Activated CD8-positive, alpha-beta T cell treated with anti-CD3 and anti-CD28 coated beads for 36 hours (primary cell): Measurements from ENCODE around the gene XDH. TPM values are rescaled to one million over a fixed set of nuclear protein-coding genes. Genes with fewer than 3 reads are reported as not detected.
A peak's percentile ranks its signal among the peaks of the same experiment; 100 is the strongest.

Experiments used
- ATAC-seq: fragments of 200-7000 bp; cut with Tn5 transposase; one replicate; pipeline ENCODE4 v1.10.0; 2021; ENCODE audit warnings: mild to moderate bottlenecking, moderate library complexity
- CTCF ChIA-PET: fragments of 350-600 bp; sonication (Branson Sonifier 250); formaldehyde crosslinking; loops from one replicate; lab custom pipeline; 2021; ENCODE audit warnings: antibody characterized with exemption; lab: Charles Lee
- POLR2A ChIA-PET: fragments of 350-600 bp; sonication (Branson Sonifier 250); formaldehyde crosslinking; loops from one replicate; lab custom pipeline; 2021; ENCODE audit warnings: antibody characterized with exemption; lab: Charles Lee
- DNase-seq: peaks from one replicate; pipeline ENCODE4 v3.0.0-alpha.2; 2020
- H3K27ac Mint-ChIP-seq: one replicate; pipeline ENCODE4 v1.8.0; 2021; ENCODE audit warnings: mild to moderate bottlenecking, mixed read lengths
- H3K27me3 Mint-ChIP-seq: one replicate; pipeline ENCODE4 v1.8.0; 2021; ENCODE audit warnings: mixed read lengths
- H3K36me3 Mint-ChIP-seq: one replicate; pipeline ENCODE4 v1.8.0; 2021; ENCODE audit warnings: low read depth, mixed read lengths
- H3K4me1 Mint-ChIP-seq: one replicate; pipeline ENCODE4 v1.8.0; 2021; ENCODE audit warnings: low read depth, mixed read lengths
- H3K4me3 Mint-ChIP-seq: one replicate; pipeline ENCODE4 v1.8.0; 2021; ENCODE audit warnings: mild to moderate bottlenecking, moderate library complexity, mixed read lengths
- H3K9me3 Mint-ChIP-seq: one replicate; pipeline ENCODE4 v1.8.0; 2021; ENCODE audit warnings: mixed read lengths
- intact Hi-C: fragments of 100-400 bp; cut with micrococcal nuclease; formaldehyde crosslinking; loops from one replicate; pipeline ENCODE4 v1.10.0; 2022
- total RNA-seq, 2 experiments: library from RNA; stranded (reverse); gene quantifications; one replicate each; pipeline ENCODE4 v1.2.3, GENCODE V29; 2021
- TF ChIP-seq, protein P1 (sequence below): fragments of 200-600 bp; IDR thresholded peaks from one replicate; pipeline ENCODE4 v1.8.0; 2022; ENCODE audit warnings: antibody characterized with exemption, mild to moderate bottlenecking

The XDH gene
- total RNA-seq, 2 experiments from 2014 or later, result 0.16 TPM; not detected in 1

DNA sequence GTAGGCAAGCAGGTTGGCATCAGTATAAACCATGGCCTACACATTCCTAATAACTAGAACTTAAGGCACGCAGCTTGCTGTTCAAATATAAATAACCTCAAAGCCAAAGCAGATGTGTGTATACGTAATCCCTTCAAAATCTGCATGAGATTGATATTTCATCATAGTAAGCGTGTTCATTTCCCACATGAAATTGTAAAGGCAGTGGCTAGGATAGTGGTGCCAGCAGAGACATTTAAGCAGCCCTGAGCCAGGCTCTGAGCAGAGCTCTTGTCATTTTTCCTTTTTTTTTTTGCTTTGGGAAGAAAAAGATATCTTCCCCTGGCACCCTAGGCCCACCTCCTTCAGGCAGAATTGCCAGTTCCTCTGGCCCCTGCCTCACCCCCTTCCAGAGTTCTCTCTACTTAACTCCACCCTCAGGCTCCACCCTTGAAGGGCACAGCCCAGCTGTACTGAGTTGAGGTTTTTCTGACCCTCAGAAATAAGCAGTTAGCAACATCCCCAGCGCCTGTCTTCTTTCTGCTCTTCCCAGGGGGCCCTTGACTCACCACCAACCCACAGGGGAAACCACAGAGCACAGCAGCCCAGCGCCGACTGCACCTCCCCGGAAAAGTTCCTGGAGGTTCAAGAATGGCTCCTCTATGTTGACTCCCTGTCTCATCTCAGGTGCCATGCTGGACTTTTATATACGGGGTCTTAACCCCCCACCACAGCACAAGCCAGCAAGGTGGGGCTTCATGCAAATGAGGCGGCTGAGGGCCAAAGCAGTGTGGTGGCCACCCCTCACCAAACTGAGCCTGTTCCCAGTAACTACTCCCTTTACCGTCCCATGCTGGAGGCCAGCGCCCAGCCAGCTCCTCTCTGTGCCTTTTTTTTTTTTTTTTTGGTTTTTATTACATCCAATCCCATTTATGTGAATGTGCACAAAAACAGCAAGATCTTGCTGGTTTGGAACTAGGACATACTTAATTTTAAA, 95.9 kb downstream of the XDH start:
- DNase-seq (peak; percentile 59), ATAC-seq (peak; percentile 73)
- H3K4me3 Mint-ChIP-seq, result no peak overlapping the region
- ChIA-PET POLR2A (no interaction called here), CTCF (interaction anchor here (1.0 to 1.7 kb wide), 2 partner anchors 15 to 16 kb away, joined by 3 to 5 read pairs; no protein-coding TSS in a partner anchor)
- no peaks in the 10 kb centered on the region for H3K9me3 Mint-ChIP-seq
- TF ChIP-seq, protein P1, sequence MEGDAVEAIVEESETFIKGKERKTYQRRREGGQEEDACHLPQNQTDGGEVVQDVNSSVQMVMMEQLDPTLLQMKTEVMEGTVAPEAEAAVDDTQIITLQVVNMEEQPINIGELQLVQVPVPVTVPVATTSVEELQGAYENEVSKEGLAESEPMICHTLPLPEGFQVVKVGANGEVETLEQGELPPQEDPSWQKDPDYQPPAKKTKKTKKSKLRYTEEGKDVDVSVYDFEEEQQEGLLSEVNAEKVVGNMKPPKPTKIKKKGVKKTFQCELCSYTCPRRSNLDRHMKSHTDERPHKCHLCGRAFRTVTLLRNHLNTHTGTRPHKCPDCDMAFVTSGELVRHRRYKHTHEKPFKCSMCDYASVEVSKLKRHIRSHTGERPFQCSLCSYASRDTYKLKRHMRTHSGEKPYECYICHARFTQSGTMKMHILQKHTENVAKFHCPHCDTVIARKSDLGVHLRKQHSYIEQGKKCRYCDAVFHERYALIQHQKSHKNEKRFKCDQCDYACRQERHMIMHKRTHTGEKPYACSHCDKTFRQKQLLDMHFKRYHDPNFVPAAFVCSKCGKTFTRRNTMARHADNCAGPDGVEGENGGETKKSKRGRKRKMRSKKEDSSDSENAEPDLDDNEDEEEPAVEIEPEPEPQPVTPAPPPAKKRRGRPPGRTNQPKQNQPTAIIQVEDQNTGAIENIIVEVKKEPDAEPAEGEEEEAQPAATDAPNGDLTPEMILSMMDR, result no peak
- peak overlapping the region; percentile 51 for H3K27ac Mint-ChIP-seq
- H3K36me3 Mint-ChIP-seq, result no peaks in the 10 kb centered on the region
- intact Hi-C loops, result no loop called here
- H3K27me3 Mint-ChIP-seq, result no peaks in the 10 kb centered on the region
- peaks cover 50% of the 10 kb centered on the region for H3K4me1 Mint-ChIP-seq

DNA sequence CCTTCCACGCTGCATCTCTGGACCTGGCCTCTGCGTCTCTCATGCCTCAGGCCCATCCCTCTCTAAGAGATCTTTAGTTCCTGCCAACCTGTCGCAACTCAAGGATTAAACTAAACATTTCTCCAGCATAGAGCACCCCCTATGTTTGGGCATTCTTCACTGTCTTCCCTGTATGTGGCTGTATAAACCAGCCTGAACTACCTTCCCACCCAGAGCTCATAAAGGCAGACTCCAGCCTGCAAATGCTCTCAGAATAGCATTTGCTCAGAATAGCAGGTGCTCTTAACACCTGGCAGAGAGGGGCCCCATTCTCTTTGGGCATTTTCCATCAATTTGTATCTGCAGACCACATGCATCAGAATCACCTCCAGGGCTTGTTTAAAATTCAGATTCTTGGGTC, 97.1 kb downstream of the XDH start:
- Mint-ChIP-seq H3K4me1 (peaks cover 37% of the 10 kb centered on the region), H3K9me3 (no peaks in the 10 kb centered on the region), H3K27me3 (no peaks in the 10 kb centered on the region), H3K4me3 (no peak overlapping the region), H3K27ac (no peak overlapping the region), H3K36me3 (no peaks in the 10 kb centered on the region)
- ChIA-PET POLR2A (no interaction called here), CTCF (interaction anchor here (1.0 to 1.7 kb wide), 2 partner anchors 16 to 17 kb away, joined by 3 to 5 read pairs; no protein-coding TSS in a partner anchor)
- intact Hi-C loops, result no loop called here
- DNase-seq, result no peak
- ATAC-seq, result no peak
- TF ChIP-seq, protein P1, result no peak

DNA sequence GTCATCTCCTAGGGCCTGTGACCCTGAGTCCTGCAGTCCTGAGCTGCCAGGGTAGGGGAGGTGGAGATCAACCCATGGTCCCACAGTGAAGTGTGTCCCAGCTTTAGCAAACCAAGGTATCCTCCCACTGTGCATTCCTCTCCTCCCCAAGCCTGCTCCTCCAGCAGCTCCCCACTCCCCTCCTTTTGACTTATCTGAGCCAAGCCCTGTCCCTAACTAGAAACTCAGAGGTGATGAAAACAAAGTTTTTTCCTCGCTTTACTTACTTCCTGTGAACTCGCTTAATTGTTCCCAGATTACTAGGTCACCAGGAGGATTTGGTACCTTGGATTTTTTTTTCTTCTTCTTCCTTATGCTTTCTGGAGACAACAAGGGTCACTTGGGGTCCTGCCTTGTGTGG, 99.8 kb downstream of the XDH start:
- H3K4me1 Mint-ChIP-seq, result peaks cover 28% of the 10 kb centered on the region
- TF ChIP-seq, protein P1, result no peak
- CTCF ChIA-PET, result no interaction called here

DNA sequence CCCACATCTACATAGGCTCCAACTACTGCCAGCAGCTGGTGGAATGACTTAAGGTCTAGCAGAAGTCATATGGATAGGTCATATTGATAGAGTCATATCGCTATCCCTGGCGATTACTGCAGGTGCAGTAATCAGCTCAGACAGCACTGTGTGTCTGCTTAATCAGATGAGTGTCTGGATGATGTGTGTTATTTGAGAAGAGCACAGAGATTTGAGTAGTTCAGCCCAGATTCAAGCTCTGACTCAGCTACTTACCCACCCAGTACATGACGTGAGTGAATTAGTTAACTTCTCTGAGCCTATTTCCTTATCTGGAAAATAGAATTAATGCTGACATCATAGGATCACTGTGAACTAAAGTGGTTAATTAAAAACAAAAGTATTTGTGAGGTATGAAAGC, 101.6 kb downstream of the XDH start:
- no peaks in the 10 kb centered on the region for H3K36me3 Mint-ChIP-seq
- TF ChIP-seq, protein P1, result no peak
- CTCF ChIA-PET, result interaction anchor here (0.8 to 1.9 kb wide), 3 partner anchors 18 to 601 kb away, joined by 3 to 6 read pairs (median 4); no protein-coding TSS in a partner anchor

More for the DNA sequence above, 99.8 kb downstream of the XDH start:
- DNase-seq, result no peak
- Mint-ChIP-seq H3K27ac (no peak overlapping the region), H3K9me3 (no peaks in the 10 kb centered on the region), H3K4me3 (no peak overlapping the region), H3K27me3 (peaks cover 5% of the 10 kb centered on the region), H3K36me3 (no peaks in the 10 kb centered on the region)
- ATAC-seq, result no peak
- POLR2A ChIA-PET, result no interaction called here
- intact Hi-C loops, result no loop called here

DNA sequence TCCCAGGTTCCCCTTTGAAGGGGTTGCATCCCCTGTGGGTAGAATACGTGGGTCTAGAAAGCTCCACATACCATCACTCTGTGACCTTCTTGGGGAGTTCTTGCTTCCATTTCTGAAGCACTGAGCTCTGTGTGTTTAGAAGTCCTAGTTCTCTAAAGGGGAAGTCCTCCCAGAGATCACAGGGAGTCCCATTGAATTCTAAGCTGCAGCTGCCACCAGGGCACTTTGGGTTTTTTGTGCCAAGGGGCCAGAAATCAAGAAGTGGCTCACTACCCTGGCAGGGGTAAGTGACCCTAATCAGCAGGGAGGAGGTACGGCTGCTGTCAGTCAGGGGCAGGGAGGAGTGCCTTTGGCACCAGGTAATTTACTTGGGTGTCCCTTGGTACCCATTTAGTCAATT, 109.7 kb downstream of the XDH start:
- no peak overlapping the region for H3K27ac Mint-ChIP-seq
- H3K27me3 Mint-ChIP-seq, result peaks cover 9% of the 10 kb centered on the region
- ATAC-seq (no peak), DNase-seq (no peak)
- no peaks in the 10 kb centered on the region for H3K9me3 Mint-ChIP-seq
- TF ChIP-seq, protein P1, result no peak
- ChIA-PET POLR2A (no interaction called here), CTCF (interaction anchor here (0.9 kb wide), 1 partner anchor 29 kb away, joined by 3 read pairs; no protein-coding TSS in a partner anchor)
- H3K4me1 Mint-ChIP-seq, result no peaks in the 10 kb centered on the region
- intact Hi-C loops, result no loop called here
- no peak overlapping the region for H3K4me3 Mint-ChIP-seq
- no peaks in the 10 kb centered on the region for H3K36me3 Mint-ChIP-seq

More for the DNA sequence above, 101.6 kb downstream of the XDH start:
- ATAC-seq, result no peak
- no peaks in the 10 kb centered on the region for H3K9me3 Mint-ChIP-seq
- H3K27ac Mint-ChIP-seq, result no peak overlapping the region
- H3K27me3 Mint-ChIP-seq, result peaks cover 5% of the 10 kb centered on the region
- intact Hi-C loops, result no loop called here
- POLR2A ChIA-PET, result no interaction called here
- H3K4me1 Mint-ChIP-seq, result peaks cover 11% of the 10 kb centered on the region
- DNase-seq, result no peak
- no peak overlapping the region for H3K4me3 Mint-ChIP-seq
